GDM1 (cell line): ENCODE results near the gene PRODH.
"Not testable (repeated sequence)": the region's sequence is repeated elsewhere in the genome, so short reads cannot be mapped to it uniquely, and the experiment has no call there.

Experiments used
- DNase-seq: peaks from one replicate; lab custom pipeline; 2025; lab: John Stamatoyannopoulos, UW

PRODH gene

GRCh38 chr22:18954303-18954989, 18.4 kb upstream of the PRODH start:
- peak; percentile 46 for DNase-seq

GRCh38 chr22:18953128-18953527, 17.0 kb upstream of the PRODH start:
- not testable (repeated sequence) for DNase-seq

GRCh38 chr22:18952022-18952421, 15.9 kb upstream of the PRODH start:
- DNase-seq: no peak

- DNase-seq: no peak
Observed at GRCh38 chr22:18950141-18950540, 14.0 kb upstream of the PRODH start.

GRCh38 chr22:18947905-18948304, 11.8 kb upstream of the PRODH start:
- DNase-seq: no peak

- DNase-seq: not testable (repeated sequence)
Observed at GRCh38 chr22:18947105-18947504, 11.0 kb upstream of the PRODH start.

GRCh38 chr22:18938691-18939090, 2.6 kb upstream of the PRODH start:
- not testable (repeated sequence) for DNase-seq

- not testable (repeated sequence) for DNase-seq
Observed at GRCh38 chr22:18934688-18935087, 1.4 kb downstream of the PRODH start.

GRCh38 chr22:18933914-18934313, 2.2 kb downstream of the PRODH start:
- DNase-seq: no peak

- DNase-seq: no peak
Observed at GRCh38 chr22:18931905-18932652, 4.0 kb downstream of the PRODH start.

GRCh38 chr22:18929459-18929858, 6.6 kb downstream of the PRODH start:
- DNase-seq: no peak

- no peak for DNase-seq
Observed at GRCh38 chr22:18927573-18927972, 8.5 kb downstream of the PRODH start.

GRCh38 chr22:18927020-18927419, 9.1 kb downstream of the PRODH start:
- DNase-seq: no peak

GRCh38 chr22:18925368-18926064, 10.6 kb downstream of the PRODH start:
- DNase-seq: no peak

GRCh38 chr22:18920257-18920902, 15.7 kb downstream of the PRODH start:
- DNase-seq: not testable (repeated sequence)

GRCh38 chr22:18917818-18918217, 18.3 kb downstream of the PRODH start:
- DNase-seq: not testable (repeated sequence)

GRCh38 chr22:18915550-18915949, 20.5 kb downstream of the PRODH start:
- DNase-seq: not testable (repeated sequence)

- not testable (repeated sequence) for DNase-seq
Observed at GRCh38 chr22:18914558-18914957, 21.5 kb downstream of the PRODH start.

GRCh38 chr22:18912264-18912946, 23.7 kb downstream of the PRODH start:
- DNase-seq: not testable (repeated sequence)

GRCh38 chr22:18911535-18911934, 24.6 kb downstream of the PRODH start:
- DNase-seq: not testable (repeated sequence)

GRCh38 chr22:18909556-18909955, 26.5 kb downstream of the PRODH start:
- DNase-seq: no peak

- DNase-seq: no peak
Observed at GRCh38 chr22:18906896-18907295, 29.2 kb downstream of the PRODH start.
